ENCODE measurements around the gene BST2.
"Not testable (repeated sequence)": the region's sequence is repeated elsewhere in the genome, so short reads cannot be mapped to it uniquely, and the experiment has no call there.

BST2 gene

DNA sequence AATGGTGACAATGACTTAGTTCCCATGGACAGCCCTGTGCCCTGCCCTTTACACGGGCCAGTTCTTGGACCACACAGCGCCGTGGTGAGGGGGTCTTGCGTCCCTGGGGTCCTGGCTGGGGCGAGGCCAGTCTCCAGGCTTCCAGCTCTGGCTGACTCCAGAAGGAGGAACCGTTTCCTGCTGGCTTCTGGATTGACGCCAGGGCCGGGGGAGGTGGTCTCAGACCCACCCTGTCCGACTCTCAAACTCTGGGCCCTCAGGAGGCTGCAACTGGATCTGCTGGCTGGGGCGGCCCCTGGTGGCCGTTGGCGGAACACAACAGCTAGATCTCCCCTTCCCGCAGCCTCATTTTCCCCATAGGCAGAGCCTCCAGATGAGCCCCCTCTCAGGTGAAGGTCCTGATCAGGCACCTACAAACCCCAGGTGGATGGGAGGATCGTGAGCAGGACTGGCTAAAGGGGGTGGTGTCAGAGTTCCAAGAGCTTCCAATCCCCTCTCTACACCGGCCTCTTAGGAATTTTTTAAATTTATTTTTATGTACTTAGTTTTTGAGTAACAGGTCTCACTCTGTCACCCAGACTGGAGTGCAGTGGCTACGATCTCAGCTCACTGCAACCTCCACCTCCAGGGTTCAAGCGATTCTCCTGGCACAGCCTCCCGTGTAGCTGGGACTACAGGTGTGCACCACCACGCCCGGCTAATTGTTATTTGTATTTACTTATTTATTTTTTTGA is 19.4 kb downstream of the BST2 start:
- DNase-seq: peak; percentile 57

DNA sequence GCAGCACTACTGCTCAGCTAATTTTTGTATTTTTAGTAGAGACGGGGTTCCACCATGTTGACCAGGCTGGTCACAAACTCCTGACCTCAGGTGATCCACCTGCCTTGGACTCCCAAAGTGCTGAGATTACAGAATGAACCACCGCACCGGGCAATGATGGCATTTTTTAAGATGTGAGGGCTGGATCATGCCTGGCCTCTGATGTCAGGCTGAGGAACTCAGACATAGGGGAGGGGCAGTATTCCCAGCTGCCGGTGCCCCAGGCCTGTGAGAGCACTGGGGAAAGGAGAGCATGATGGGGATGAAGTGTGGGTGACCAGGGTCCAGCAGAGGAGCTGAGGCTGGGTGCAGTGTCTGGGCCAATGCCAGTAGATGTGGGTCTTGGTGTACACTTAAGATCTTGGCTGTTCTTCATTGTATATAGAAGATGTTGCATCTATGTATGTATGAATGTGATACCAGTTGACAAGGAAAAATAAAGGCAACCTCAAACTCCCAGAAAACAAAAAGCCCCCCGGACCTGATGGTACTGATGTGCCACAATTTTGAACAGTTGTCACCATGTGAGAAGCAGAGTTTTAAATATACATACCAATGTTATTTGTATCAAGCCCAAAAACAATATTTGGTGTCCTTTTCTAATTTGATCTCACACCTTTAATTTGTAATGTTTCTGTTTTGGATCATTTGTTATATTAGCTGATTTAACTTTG is 24.8 kb downstream of the BST2 start:
- DNase-seq: no peak

DNA sequence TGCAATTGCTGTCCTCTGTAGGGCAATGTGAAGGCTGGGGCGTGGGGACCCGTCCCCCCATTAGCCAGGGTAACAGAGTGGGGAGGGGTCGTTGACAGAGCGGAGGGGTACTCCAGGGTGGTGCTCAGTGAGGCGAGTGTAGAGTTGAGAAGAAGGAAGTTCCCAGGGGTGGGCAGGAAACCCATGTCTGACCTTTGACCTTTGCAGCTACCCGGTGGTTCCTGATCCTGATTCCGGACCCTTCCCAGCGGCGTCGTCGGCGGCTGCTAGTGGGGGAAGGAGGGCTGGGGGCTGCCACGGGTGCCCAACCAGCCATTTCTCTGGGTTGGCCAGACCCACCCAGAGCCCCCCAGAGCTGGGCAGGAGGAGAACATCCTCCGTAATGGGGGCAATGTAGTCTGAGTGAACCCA is 26.2 kb downstream of the BST2 start:
- DNase-seq: no peak

DNA sequence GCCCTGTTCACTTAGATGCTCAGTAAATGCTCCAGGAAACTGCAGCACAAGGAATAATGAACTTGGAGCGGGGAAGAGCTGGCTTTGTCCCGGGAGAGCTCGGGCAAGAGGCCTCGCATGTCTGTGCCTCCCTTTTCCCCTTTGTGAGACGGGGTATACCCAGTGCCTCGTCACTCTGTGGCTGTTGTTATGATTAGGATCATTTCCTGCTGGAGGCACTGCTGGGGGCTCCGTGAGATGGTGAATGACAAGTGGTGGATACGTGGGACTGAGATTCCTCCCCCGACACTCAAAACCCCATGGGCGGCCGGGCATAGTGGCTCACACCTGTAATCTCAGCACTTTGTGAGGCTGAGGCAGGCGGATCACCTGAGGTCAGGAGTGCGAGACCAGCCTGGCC is 27.2 kb downstream of the BST2 start:
- DNase-seq: no peak

DNA sequence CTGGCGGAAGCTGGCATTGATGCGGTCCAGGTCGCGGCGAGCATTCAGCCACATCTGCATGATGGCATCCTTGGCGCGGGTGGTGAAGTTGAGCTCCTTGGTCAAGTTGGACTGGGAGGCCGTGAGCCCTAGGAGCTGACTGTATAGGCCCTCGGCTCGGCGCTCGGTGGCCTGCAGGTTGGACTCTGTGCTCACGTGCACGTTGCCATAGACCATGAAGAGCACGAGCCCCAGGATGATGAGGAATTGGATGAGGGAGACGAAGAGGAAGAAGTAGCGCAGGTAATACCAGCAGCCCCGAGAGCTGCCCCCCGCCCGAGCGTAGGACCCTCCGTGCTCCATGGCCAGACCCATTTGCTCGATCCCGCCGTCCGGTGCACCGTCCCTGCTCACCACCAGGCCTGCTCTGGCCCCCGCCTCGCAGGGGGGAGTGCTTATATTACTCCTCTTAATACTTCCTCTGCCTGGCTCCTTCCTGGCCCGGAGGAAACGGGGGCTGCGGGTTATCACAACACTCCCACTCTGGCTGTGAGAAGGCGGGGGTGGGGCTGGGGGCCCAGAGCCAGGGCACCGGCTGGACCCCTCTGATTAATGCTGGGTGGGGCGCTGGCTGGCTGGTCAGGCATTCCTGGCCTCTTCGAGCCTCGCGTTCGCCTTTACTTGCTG is 28.4 kb downstream of the BST2 start, which contains the start of gene PLVAP:
TSS of gene PLVAP (minus strand) at position 408 of the 666 bp plus-strand sequence. CDS start at position 354, 54 bp downstream.
- DNase-seq: no peak

DNA sequence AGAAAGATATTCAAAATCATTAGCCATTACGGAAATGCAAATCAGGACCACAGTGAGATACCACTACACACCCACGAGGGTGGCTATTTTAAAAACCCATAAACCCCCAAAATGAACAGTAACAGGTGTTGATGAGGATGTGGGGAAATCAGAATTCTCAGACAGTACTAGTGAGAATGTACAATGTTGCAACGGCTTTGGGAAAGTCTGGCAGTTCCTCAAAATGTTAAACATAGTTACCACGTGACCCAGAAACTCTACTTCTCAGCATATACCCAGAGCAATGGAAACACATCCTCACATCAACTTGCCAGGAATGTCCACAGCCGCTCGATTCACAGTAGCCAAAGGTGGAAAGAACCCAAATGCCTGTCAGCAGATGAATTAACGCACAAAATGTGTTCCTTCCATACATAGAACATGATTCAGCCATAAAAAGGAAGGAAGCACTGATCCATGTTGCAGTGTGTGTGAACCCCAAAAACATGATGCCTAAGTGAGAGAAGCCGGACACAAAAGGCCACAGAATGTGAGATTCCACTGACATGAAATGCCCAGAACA is 35.3 kb downstream of the BST2 start:
- DNase-seq: no peak

DNA sequence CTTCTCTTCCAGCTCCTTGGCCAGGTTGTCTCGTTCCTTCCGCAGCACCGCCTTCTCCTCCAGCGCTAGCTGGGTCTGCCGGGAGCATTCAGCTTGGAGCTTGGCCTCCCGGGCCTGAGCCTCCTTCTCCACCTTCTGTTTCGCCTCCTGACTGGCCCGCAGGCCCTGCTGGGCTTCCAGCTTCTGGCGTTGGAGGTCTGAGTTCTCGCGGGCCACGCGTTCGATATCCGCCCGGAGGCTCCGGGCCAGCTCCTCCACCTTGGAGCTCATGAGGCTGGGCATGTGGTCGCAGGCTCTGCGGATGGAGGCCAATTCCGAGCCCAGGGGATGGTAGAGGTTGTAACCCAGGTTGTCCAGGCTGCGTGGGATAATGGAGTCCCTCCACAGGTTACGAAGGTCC is 40.1 kb downstream of the BST2 start:
- no peak for DNase-seq

DNA sequence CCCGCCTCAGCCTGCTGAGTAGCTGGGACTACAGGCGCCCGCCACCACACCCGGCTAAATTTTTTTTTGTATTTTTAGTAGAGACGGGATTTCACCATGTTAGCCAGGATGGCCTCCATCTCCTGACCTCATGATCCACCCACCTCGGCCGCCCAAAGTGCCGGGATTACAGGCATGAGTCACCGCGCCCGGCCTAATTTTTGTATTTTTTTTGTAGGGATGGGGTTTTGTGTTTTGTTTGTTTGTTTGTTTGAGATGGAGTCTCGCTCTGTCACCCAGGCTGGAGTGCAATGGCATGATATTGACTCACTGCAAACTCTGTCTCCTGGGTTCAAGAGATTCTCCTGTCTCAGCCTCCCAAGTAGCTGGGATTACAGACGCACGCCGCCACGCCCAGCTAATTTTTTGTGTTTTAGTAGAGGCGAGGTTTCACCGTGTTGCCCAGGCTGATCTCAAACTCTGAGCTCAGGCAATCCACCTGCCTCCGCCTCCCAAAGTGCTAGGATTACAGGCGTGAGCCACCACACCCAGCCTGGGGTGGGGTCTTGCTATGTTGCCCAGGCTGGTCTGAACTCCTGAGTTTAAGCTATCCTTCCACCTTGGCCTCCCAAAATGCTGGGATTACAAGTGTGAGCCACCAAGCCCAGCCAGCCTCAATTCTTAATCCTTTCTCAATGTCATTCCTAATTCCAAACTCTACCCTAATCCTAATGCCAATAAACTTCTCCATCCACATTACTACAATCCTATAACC is 41.4 kb downstream of the BST2 start:
- DNase-seq: not testable (repeated sequence)

DNA sequence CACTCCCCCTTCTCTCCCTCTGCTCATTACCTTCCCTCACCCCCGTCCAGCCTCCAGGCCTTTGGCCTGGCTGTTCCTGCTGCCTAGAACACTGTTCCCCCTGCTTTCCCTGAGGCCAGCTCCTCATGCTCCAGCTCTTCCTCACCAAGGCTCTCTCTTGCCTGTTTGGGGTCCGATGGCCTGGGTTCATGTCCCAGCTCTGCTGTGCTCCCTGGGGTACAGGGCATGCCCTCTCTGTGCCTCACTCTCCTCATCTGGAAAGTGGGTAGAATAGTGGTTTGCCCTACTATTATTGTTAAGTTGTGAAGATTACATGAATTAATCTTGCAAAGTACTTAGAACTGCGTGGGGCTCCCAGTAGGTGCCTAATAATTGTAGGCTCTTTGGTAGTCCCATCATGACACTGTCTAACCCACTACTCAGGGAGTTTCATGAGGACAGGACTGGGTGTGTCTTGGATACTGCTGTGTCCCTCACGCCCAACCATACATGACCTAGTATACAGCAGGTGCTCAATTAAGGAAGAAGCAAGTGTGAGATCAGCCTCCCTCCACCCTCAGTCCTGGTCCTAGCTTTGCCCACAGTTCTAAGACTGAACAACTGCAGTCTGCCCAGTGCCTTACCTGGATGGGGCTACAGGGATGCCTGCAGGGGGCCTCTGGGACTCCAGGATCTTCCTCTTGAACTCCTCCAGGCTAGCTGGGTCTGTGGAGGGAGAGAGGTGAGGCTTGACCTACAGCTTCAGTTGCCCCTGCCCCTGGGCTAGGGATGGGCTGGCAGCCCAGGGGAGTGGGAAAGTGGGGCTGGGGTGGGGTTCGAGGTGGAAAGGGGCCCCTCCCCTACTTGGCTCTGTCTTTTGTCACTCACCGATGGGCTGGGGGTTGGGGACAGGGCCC is 45.3 kb downstream of the BST2 start:
- no peak for DNase-seq

DNA sequence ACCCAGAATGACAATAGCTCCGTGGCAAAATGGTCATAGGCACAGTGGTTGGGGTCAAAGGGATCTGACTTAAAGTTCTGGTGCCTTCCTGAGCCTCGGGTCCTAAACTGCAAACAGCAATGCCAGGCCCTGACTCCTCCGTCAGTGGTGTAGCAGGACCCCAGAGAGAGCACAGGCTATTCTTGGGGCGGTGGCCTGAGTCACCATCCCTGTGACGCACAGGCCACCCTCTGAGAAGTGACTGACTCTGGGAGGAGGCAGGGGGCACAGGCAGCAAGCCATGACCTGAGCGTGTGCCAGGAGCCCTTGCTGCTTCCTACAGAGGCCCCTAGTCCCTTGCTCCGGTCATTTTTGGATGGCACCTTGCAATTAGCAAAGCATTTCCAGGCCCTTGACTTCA is 47.0 kb downstream of the BST2 start:
- DNase-seq: no peak

DNA sequence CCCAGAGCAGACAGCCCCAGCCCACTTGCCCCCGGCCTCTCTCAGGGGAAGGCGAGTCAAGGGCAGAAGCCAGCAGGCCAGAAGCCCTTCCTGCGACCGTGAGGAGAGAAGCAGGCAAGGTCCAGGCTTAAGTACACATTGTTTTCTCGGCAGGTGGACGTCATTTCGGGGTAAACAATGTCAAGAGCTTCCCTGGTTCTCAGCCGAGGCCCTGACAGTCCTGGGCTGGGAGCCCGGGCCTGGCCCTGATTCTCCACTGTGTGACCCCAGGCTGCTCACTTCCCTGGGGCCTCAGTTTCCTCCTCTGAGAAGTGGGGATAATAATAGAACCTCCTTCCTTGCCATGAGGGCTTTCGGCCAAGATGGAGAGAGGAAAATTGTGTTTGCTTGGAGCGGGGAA is 47.7 kb downstream of the BST2 start:
- no peak for DNase-seq

DNA sequence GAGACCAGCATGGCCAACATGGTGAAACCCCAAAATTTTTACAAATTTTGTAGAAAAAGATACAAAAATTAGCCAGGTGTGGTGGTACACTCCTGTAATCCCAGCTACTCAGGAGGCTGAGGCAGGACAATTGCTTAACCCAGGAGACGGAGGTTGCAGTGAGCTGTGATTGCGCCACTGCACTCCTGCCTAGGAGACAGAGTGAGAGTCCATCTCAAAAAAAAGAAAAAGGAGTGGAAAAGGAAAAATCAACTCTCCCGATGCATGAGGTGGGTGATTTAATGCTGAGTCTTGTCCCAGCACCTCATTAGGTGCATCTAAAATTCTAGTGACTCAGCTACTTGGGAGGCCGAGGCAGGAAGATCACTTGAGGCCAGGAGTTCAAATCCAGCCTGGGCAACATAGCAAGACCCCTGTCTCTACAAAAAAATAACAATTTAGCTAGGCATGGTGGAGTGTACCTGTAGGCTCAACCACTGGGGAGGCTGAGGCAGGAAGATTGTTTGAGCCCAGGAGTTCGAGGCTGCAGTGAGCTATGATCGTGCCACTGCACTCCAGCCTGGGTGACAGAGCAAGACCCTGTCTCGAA is 48.3 kb downstream of the BST2 start:
- no peak for DNase-seq

DNA sequence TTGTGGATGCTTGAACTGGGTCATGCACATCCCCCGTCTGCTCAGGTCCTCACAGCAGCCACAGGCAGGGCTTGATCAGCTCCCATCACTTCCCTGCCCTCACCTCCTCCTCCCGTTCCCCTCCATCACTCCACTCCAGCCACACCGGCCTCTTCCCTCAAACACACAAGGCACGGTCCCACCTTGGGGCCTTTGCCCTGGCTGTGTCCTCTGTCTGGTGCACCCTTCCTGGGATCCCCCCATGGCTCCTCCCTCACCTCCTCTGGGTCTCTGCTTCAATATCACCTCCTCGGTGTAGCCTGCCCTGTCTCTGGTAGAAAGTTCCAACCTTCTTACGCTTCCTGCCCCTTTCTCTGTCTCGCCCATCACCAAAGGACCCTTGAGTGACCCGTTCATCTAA is 52.0 kb downstream of the BST2 start:
- DNase-seq: no peak
